HepG2 (cell line): Measurements from ENCODE around the gene TBXA2R. TPM values are rescaled to one million over a fixed set of nuclear protein-coding genes. Genes with fewer than 3 reads are reported as not detected.

Experiments used
- AGO2 ChIP-seq: fragments of 200-400 bp; formaldehyde crosslinking; optimal IDR thresholded peaks from 2 replicates; pipeline ENCODE3; 2017; ENCODE audit warnings: mild to moderate bottlenecking, low read depth, low read length, moderate library complexity
- ARHGAP35 ChIP-seq: sonication (generic); formaldehyde crosslinking; IDR thresholded peaks from 2 replicates; pipeline ENCODE4 v1.9.0; 2022; ENCODE audit warnings: mild to moderate bottlenecking, inconsistent platforms, moderate library complexity, missing genetic modification reagents, borderline replicate concordance
- CERS6 ChIP-seq: sonication (generic); formaldehyde crosslinking; IDR thresholded peaks from 2 replicates; pipeline ENCODE4 v1.5.0; 2020; ENCODE audit warnings: missing genetic modification reagents
- CHD2 ChIP-seq: IDR thresholded peaks from 2 replicates; pipeline ENCODE4 v1.6.1; 2011; ENCODE audit warnings: low read depth, low read length, improper control_type of control experiment
- CREM ChIP-seq, 2 experiments: sonication (generic) in 1 of 2; formaldehyde crosslinking in 1 of 2; IDR thresholded peaks; 2 replicates each; pipeline versions ENCODE4 v1.4.0 to v1.6.1; 2016 to 2020; ENCODE audit warnings: antibody characterized with exemption in 1 of 2, mild to moderate bottlenecking in 1 of 2, missing genetic modification reagents in 1 of 2
- NFYC ChIP-seq: IDR thresholded peaks from 2 replicates; pipeline ENCODE4 v1.6.1; 2016; ENCODE audit warnings: missing genetic modification reagents, missing compliant biosample characterization
- PATZ1 ChIP-seq: sonication (generic); formaldehyde crosslinking; IDR thresholded peaks from 2 replicates; pipeline ENCODE4 v1.4.0; 2020; ENCODE audit warnings: missing genetic modification reagents
- PLRG1 ChIP-seq: fragments of 450-650 bp; conservative IDR thresholded peaks from 2 replicates; pipeline ENCODE4 v1.6.1; 2016
- RARA ChIP-seq: IDR thresholded peaks from 2 replicates; pipeline ENCODE4 v1.6.1; 2016; ENCODE audit warnings: missing genetic modification reagents, missing compliant biosample characterization
- TERF1 ChIP-seq: sonication (generic); formaldehyde crosslinking; IDR thresholded peaks from 2 replicates; pipeline ENCODE4 v1.8.0; 2022; ENCODE audit warnings: mild to moderate bottlenecking, missing genetic modification reagents, moderate library complexity
- YY1 ChIP-seq: IDR thresholded peaks from 2 replicates; pipeline ENCODE4 v1.6.1; 2011; ENCODE audit warnings: low read length, low read depth, moderate library complexity, mild to moderate bottlenecking; ENCODE audit not compliant: insufficient read depth, insufficient replicate concordance
- ZFP91 ChIP-seq: sonication (generic); formaldehyde crosslinking; IDR thresholded peaks from 2 replicates; pipeline ENCODE4 v1.9.0; 2022; ENCODE audit warnings: missing genetic modification reagents, mild to moderate bottlenecking, borderline replicate concordance
- ZNF205 ChIP-seq: IDR thresholded peaks from 2 replicates; pipeline ENCODE4 v1.6.1; 2018; ENCODE audit warnings: missing biosample characterization, missing genetic modification reagents
- ZNF263 ChIP-seq: sonication (generic); formaldehyde crosslinking; IDR thresholded peaks from 2 replicates; pipeline ENCODE4 v1.4.0; 2020; ENCODE audit warnings: missing genetic modification reagents
- ZNF672 ChIP-seq: sonication (generic); formaldehyde crosslinking; IDR thresholded peaks from 2 replicates; pipeline ENCODE4 v1.8.1; 2022; ENCODE audit warnings: missing genetic modification reagents
- ZNF687 ChIP-seq: sonication (generic); formaldehyde crosslinking; IDR thresholded peaks from 2 replicates; pipeline ENCODE4 v1.5.1; 2020; ENCODE audit warnings: mild to moderate bottlenecking, missing genetic modification reagents, moderate library complexity
- ZNF878 ChIP-seq: sonication (generic); formaldehyde crosslinking; IDR thresholded peaks from 2 replicates; pipeline ENCODE4 v1.8.1; 2023; ENCODE audit warnings: mild to moderate bottlenecking, missing genetic modification reagents, moderate library complexity
- polyA plus RNA-seq, 8 experiments: library from polyadenylated mRNA; depleted of rRNA in 3 of 8; stranded (reverse) in 7 of 8; unstranded in 1 of 8; fragments of >200 nt; fragmentation: Illumina TruSeq in 4 of 8; extraction: Trizol in 4 of 8; gene quantifications; 2 replicates each; pipeline versions ENCODE4 v1.2.1 to v1.2.3, GENCODE V29; 2011 to 2016; ENCODE audit warnings: low read depth in 4 of 8, missing spikeins in 1 of 8, mixed read lengths in 1 of 8; ENCODE audit not compliant: insufficient read depth in 1 of 8
- total RNA-seq, 5 experiments: library from RNA; depleted of rRNA; stranded (reverse); fragments of >200 nt; fragmentation: Illumina TruSeq; extraction: Trizol; gene quantifications; 2 replicates each; pipeline ENCODE4 v1.2.3, GENCODE V29; 2016; ENCODE audit warnings: low read depth in 1 of 5

The TBXA2R gene
- total and polyA plus RNA-seq, 2 of the 13 experiments (the other 11 are each of a cell fraction or from before 2014, with no cell fraction given): 0.09 TPM; not detected in 1

- no peak for TF ChIP-seq TERF1 (CRISPR knock-in tag)
- no peak for TF ChIP-seq CHD2
- no peak; the same call in 1 of the 2 replicates for TF ChIP-seq ARHGAP35 (CRISPR knock-in tag)
- TF ChIP-seq NFYC: peak; percentile 86
- peak; percentile 74 for TF ChIP-seq ZNF205 (CRISPR knock-in tag)
- TF ChIP-seq ZNF672: no peak
- peak; percentile 50 for TF ChIP-seq AGO2
- peak; percentile 83 for TF ChIP-seq ZNF687 (CRISPR knock-in tag)
- peak; percentile 12; the same call in 1 of the 2 replicates for TF ChIP-seq RARA (CRISPR knock-in tag)
- no peak for TF ChIP-seq PLRG1
- TF ChIP-seq ZNF878 (CRISPR knock-in tag): 0 out of 2 replicates have a peak, but pooled peaks have one; percentile 47
- TF ChIP-seq PATZ1 (CRISPR knock-in tag): peak; percentile 33; the same call in 1 of the 2 replicates
- TF ChIP-seq ZFP91 (CRISPR knock-in tag): peak; percentile 95
- TF ChIP-seq ZNF263 (CRISPR knock-in tag): peak; percentile 28; the same call in 1 of the 2 replicates
- TF ChIP-seq CREM (IDR thresholded peaks at IDR 0.05): peak; percentile 87
- no peak for TF ChIP-seq CREM (CRISPR knock-in tag; IDR thresholded peaks at IDR 0.05)
- TF ChIP-seq CERS6 (CRISPR knock-in tag): no peak
- TF ChIP-seq YY1: peak; percentile 48
These were observed 20.0 kb upstream of the TBXA2R start, which contains the start of gene CACTIN (continued) for GRCh38 chr19:3626473-3627350.
